Renal cortex interstitium (tissue), 11 donors: ENCODE data around the gene ADGRD1. TPM values are rescaled to one million over a fixed set of nuclear protein-coding genes. Genes with fewer than 3 reads are reported as not detected.
"Not testable (repeated sequence)": the region's sequence is repeated elsewhere in the genome, so short reads cannot be mapped to it uniquely, and the experiment has no call there.

Experiments used
- DNase-seq, 11 donors: peaks; one replicate each; pipeline ENCODE4 v3.0.0-alpha.2; 2013; ENCODE audit warnings: low read depth in 9 of 11, low spot score in 4 of 11; ENCODE audit errors: extremely low read depth in 1 of 11
- polyA plus RNA-seq, 3 donors: library from polyadenylated mRNA; unstranded; fragments of 120-200 nt; gene quantifications; one replicate each; pipeline ENCODE4 v1.2.1, GENCODE V29; 2013; ENCODE audit not compliant: insufficient read length in 3 of 3

The ADGRD1 gene
- polyA plus RNA-seq, 3 donors: 12.8 to 15.0 (median 14.3) TPM

DNA sequence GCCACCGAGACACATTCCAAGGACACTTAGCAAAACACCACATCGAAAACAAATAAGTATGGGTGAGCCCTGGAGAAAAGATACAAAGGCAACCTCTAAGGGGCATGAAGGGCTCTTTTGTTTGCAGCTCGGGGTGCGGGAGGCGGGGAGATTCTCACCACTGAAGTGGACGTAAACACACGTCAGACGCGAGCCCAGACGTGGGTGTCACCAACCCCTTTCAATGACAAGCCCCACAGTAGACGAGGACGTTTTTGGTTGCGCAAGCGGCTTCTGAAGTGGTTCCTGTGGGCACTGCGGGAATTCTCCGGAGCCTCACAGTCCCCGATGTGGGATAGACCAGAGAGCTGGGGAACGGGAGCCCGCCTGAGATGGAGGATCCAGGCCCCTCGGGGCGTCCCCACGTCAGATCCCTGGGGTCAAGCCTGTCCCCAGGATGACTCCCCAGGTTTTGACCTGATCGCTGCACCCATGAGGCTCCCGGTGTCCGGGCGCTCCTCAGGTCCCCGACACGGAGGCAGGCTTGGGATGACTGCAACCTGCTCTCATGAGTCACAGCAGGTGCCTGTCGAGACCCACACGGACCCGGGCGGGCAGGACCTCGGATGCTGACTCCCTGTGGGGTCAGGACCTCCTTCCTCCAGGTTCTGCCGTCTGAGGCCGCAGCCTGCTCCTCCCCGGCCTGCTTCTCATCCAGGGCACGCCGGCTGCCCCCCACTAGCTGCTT is 20.3 kb upstream of the ADGRD1 start:
- no peak for DNase-seq

DNA sequence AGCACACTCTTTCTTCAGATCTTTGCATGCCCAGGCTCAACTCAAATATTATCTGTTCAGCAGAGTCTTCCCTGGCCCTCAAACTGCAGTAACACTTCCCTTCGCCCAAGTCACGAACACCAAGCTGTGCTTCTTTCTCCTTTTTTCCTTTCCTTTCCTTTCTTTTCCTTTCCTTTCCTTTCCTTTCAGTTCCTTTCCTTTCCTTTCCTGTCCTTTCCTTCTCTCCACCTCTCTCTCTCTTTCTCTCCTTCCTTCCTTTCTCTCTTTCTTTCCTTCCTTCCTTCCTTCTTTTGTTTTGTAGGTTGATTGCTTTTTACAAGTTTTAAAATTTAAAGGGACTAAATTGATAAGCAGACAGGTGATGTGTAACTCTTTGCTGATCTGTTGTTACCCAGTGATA is 19.0 kb upstream of the ADGRD1 start:
- no peak for DNase-seq

DNA sequence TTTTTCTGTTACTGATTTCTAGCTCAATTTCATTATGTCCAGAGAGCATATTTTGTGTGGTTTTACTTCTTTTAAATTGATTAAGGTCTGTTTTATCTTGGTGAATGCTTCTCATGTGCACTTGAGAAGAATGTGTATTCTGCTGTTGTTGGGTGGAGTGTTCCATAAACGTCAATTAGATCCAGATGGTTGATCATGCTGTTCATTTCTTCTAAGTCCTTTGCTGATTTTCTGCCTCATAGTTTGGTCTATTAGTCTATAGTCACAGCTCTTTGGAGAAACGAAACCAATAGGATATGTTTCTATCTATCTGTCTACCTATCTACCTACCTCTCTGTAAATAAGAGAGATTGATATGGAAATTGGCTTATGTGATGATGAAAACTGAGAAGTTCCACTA is 17.1 kb upstream of the ADGRD1 start:
- DNase-seq: no peak

- no peak for DNase-seq
Observed at GRCh38 chr12:130937063-130937462, 16.6 kb upstream of the ADGRD1 start.

- not testable (repeated sequence) for DNase-seq
Observed at GRCh38 chr12:130937546-130937945, 16.2 kb upstream of the ADGRD1 start.

- DNase-seq: no peak
Observed at GRCh38 chr12:130938186-130938585, 15.5 kb upstream of the ADGRD1 start.

GRCh38 chr12:130944878-130945277 is 8.8 kb upstream of the ADGRD1 start:
- no peak for DNase-seq

DNA sequence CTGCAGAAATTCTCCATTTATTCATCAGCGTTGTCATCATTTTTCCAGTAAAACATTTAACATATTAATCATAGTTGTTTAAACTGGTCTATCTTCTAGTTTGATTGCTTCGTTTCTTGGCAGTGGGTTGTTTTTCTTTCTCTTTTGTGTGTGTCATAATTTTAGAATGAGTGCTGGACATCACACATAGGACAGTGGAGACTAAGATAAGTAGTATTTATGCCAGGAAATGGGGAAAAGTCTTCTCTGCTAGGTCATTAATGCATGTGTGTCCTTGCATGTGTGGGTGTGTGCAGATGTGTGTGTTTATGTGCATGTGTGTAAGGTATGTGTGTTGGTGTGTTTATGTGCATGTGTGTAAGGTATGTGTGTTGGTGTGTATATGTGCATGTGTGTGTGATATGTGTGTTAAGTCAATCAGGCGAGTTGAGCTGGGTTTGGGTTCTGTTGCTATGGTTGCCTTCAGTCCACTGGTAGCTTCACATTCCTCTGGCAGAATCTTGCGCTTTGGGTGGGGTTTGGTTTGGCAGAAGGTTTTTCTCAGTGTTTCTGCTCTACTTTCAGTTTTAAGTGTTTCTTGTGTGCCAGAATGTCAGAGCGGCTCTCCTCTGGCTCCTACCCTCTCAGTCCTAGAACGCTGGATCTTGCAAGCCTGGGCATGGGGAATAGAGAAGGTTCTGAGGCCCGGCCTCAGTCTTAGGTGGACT is 7.8 kb upstream of the ADGRD1 start:
- DNase-seq: no peak

GRCh38 chr12:130947028-130947613 is 6.6 kb upstream of the ADGRD1 start:
- DNase-seq: no peak

DNA sequence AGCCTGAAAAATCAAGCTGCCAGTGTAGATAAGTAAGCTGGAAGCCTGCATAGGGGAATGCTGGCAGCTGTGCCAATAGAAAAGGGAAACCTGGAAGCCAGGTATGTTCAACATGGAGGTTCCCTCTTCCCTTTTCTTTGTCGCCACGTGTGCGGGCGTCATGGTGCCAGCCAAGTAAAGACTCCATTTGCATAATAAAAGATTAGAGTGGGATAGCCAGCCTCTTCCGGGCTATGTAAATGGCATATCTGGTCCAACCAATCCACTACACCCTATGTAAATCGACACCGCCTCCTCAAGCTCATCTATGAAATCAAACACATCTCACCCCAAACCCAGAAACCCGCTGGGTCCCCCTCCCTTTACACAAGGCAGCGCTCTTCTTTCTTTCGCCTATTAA is 5.6 kb upstream of the ADGRD1 start:
- DNase-seq: no peak

GRCh38 chr12:130948751-130949150 is 5.0 kb upstream of the ADGRD1 start:
- DNase-seq: no peak

GRCh38 chr12:130949806-130950205 is 3.9 kb upstream of the ADGRD1 start:
- DNase-seq: no peak

- DNase-seq: no peak
Observed at GRCh38 chr12:130951636-130952035, 2.1 kb upstream of the ADGRD1 start.

- DNase-seq: peak in 1 of 11 donors; percentile 29
Observed at GRCh38 chr12:130952171-130952954, 1.3 kb upstream of the ADGRD1 start.

GRCh38 chr12:130954544-130954831 is 781 bp downstream of the ADGRD1 start:
- DNase-seq: no peak

DNA sequence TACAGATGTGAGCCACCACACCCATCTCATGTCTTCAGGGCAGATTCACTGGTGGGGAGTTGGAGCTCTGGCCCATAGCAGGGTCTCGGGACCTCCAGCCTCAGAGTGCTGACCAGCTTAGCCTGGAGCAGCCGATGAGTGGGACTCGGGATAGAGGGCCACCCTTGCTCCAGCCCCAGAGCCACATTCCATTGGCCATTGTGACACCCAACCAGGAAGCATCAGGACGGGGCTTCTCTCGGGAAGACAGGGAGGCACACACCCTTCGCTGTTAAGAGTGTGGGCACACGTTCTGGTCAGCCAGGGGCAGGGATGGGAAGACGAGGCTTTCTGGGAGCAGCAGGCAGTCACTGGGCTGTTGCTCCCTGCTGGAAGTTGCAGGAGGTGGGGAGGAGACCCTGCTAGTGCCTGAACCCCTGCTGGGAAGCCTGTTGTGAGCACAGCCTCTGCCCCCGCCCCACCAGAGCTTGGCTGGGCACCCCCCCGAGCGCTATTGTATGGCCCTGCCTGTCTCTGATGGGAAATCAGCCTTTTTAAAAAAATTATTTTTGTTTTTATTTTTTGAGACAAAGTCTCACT is 1.6 kb downstream of the ADGRD1 start:
- DNase-seq: no peak

DNA sequence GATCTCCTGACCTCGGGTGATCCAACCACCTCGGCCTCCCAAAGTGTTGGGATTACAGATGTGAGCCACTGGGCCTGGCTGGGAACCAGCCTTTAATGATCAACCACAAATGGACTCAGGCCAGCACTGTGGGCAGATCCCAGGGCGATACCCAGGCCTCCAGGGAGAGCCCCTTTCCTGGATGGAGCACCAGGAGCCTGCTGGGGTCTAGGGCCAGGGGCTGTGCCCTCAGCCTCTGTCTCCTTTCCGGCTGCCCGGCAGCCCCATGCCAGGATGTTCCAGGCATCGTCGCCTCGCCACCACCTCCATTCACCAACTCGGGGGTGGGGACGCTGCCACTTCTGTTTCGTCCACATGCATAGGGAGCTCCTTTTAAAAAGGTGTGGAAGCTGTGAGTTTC is 2.3 kb downstream of the ADGRD1 start:
- no peak for DNase-seq

DNA sequence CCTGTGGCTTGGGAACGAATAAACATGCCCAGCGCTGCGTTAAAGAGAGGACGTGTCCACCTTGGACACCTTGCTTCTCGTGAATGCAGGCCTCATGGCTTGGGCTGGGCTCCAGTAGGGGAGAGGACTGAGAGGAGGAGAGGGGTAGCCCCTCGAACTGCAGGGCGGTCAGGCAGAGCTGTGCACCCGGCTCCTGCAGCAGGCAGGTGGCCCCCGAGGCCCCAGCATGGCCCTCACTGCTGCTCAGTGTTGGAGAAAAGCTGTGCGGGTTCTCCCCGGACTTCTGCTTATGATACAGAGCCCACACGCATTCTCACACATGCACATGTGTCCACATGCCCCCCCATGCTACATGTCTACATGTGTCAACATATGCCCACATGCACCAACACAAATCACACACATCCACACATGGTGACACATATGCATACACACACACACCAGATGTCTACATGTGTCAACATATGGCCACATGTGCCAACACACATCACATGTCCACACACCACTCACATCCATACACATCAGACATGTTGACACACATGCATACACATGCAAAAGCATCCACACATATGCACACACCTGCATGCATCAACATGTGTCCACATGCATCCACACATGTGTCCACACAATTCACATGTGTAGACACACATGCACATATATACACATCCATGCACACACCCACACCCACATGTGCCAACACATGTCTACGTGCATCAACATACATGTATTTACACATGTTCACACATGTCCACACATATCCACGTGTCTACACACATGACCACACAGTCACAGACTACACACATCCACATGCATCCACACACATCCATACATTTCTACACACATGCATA is 3.0 kb downstream of the ADGRD1 start:
- DNase-seq: no peak

GRCh38 chr12:130957304-130957621 is 3.6 kb downstream of the ADGRD1 start:
- DNase-seq: no peak
